Measurements from ENCODE around the gene BOD1L1. TPM values are rescaled to one million over a fixed set of nuclear protein-coding genes. Genes with fewer than 3 reads are reported as not detected.

The BOD1L1 gene
- total RNA-seq, 1 experiment from 2014 or later, result 18.1 TPM

GRCh38 chr4:13527192-13527980, 100.1 kb downstream of the BOD1L1 start:
- POLR2A ChIA-PET, result no interaction called here
- no peak overlapping the region for H3K27ac ChIP-seq (ENCODE audit: low read length)
- no TSS peak for BruUV-seq (replicated peaks)
- no peak for ATAC-seq
- intact Hi-C loops (cut with micrococcal nuclease; ENCODE audit: unreplicated experiment), result no loop called here
- CTCF ChIA-PET, result no interaction called here
- in situ Hi-C loops (cut with HindIII; ENCODE audit: low pct_unique_long_range_greater_than_20kb, low sequenced_read_pairs), result no loop called here
- H3K4me1 ChIP-seq (ENCODE audit: control insufficient read depth, insufficient read depth, low read length), result no peaks in the 10 kb centered on the region
- no peak overlapping the region for H3K4me3 ChIP-seq (ENCODE audit: low read depth in 2 of 2, low read length in 2 of 2)
- no peaks in the 10 kb centered on the region for H3K36me3 ChIP-seq (ENCODE audit: control insufficient read depth, insufficient read depth, low read length)
- TF ChIP-seq SIN3A (IDR thresholded peaks at IDR 0.05; ENCODE audit: borderline replicate concordance, insufficient read depth, low read depth, low read length), result no peak
- TF ChIP-seq, protein P1, sequence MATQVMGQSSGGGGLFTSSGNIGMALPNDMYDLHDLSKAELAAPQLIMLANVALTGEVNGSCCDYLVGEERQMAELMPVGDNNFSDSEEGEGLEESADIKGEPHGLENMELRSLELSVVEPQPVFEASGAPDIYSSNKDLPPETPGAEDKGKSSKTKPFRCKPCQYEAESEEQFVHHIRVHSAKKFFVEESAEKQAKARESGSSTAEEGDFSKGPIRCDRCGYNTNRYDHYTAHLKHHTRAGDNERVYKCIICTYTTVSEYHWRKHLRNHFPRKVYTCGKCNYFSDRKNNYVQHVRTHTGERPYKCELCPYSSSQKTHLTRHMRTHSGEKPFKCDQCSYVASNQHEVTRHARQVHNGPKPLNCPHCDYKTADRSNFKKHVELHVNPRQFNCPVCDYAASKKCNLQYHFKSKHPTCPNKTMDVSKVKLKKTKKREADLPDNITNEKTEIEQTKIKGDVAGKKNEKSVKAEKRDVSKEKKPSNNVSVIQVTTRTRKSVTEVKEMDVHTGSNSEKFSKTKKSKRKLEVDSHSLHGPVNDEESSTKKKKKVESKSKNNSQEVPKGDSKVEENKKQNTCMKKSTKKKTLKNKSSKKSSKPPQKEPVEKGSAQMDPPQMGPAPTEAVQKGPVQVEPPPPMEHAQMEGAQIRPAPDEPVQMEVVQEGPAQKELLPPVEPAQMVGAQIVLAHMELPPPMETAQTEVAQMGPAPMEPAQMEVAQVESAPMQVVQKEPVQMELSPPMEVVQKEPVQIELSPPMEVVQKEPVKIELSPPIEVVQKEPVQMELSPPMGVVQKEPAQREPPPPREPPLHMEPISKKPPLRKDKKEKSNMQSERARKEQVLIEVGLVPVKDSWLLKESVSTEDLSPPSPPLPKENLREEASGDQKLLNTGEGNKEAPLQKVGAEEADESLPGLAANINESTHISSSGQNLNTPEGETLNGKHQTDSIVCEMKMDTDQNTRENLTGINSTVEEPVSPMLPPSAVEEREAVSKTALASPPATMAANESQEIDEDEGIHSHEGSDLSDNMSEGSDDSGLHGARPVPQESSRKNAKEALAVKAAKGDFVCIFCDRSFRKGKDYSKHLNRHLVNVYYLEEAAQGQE (IDR thresholded peaks at IDR 0.05; ENCODE audit: insufficient read depth in 1 of 2, low read depth in 2 of 2, low read length in 1 of 2), result no peak
- no peak for TF ChIP-seq CTCF (IDR thresholded peaks at IDR 0.05)
- TF ChIP-seq POLR2AphosphoS5 (IDR thresholded peaks at IDR 0.05; ENCODE audit: low read depth, low read length), result no peak
- TF ChIP-seq TCF7L2 (IDR thresholded peaks at IDR 0.05; ENCODE audit: low read depth, low read length), result no peak
- H3K9me3 ChIP-seq (ENCODE audit: control insufficient read depth, insufficient read depth, low read depth, low read length), result no peaks in the 10 kb centered on the region
- no peak for DNase-seq (ENCODE audit: low read depth, low spot score)
- no peaks in the 10 kb centered on the region for H3K27me3 ChIP-seq (ENCODE audit: control insufficient read depth, insufficient read depth, low read length)

DNA sequence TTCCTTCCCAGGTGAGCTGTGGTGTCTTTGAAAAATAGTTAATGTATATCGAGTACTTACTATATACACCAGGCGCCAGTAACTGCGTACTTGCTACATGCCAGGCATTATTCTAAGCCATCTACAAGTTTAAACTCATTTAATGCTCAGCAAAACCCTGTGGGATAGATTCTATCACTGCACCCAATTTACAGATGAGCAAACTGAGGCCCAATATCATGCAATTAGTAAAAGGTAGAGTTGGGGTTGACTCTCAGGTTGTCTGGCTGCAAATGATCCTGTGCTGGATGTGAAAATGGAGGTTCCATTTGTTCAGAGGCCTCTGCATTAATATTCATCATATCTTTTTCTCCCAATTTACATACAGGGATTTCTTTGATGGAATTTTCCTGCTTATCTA, 100.9 kb downstream of the BOD1L1 start:
- TF ChIP-seq SIN3A (IDR thresholded peaks at IDR 0.05; ENCODE audit: borderline replicate concordance, insufficient read depth, low read depth, low read length) (no peak), TCF7L2 (IDR thresholded peaks at IDR 0.05; ENCODE audit: low read depth, low read length) (no peak), POLR2AphosphoS5 (IDR thresholded peaks at IDR 0.05; ENCODE audit: low read depth, low read length) (no peak), CTCF (IDR thresholded peaks at IDR 0.05) (no peak)
- TF ChIP-seq, protein P1 (IDR thresholded peaks at IDR 0.05; ENCODE audit: insufficient read depth in 1 of 2, low read depth in 2 of 2, low read length in 1 of 2), result no peak
- no peak for ATAC-seq
- Histone ChIP-seq H3K4me3 (ENCODE audit: low read depth in 2 of 2, low read length in 2 of 2) (no peak overlapping the region), H3K36me3 (ENCODE audit: control insufficient read depth, insufficient read depth, low read length) (no peaks in the 10 kb centered on the region), H3K9me3 (ENCODE audit: control insufficient read depth, insufficient read depth, low read depth, low read length) (no peaks in the 10 kb centered on the region), H3K4me1 (ENCODE audit: control insufficient read depth, insufficient read depth, low read length) (no peaks in the 10 kb centered on the region), H3K27ac (ENCODE audit: low read length) (no peak overlapping the region), H3K27me3 (ENCODE audit: control insufficient read depth, insufficient read depth, low read length) (no peaks in the 10 kb centered on the region)
- BruUV-seq (replicated peaks), result no TSS peak
- in situ Hi-C loops (cut with HindIII; ENCODE audit: low pct_unique_long_range_greater_than_20kb, low sequenced_read_pairs), result no loop called here
- ChIA-PET CTCF (no interaction called here), POLR2A (interaction anchor here (0.6 kb wide), 1 partner anchor 43 kb away, joined by 3 read pairs; no protein-coding TSS in a partner anchor)
- intact Hi-C loops (cut with micrococcal nuclease; ENCODE audit: unreplicated experiment), result no loop called here
- DNase-seq (ENCODE audit: low read depth, low spot score), result no peak
